GM12891 (cell line): Measurements from ENCODE around the gene TAS2R7.
A peak's percentile ranks its signal among the peaks of the same experiment; 100 is the strongest.
"Not testable (repeated sequence)": the region's sequence is repeated elsewhere in the genome, so short reads cannot be mapped to it uniquely, and the experiment has no call there.

Experiments used
- DNase-seq: peaks from one replicate; pipeline ENCODE4 v3.0.0; 2011; ENCODE audit warnings: low spot score; ENCODE audit not compliant: insufficient read length
- FAIRE-seq: peaks from 2 replicates; lab custom pipeline; 2011; peaks lifted over from hg19 to GRCh38; lab: Jason Lieb, UNC
- PAX5 ChIP-seq: IDR thresholded peaks from 2 replicates; pipeline ENCODE4 v1.6.1; 2011; ENCODE audit warnings: low read length, moderate library complexity, mild to moderate bottlenecking; ENCODE audit not compliant: insufficient read depth, severe bottlenecking
- POLR2A ChIP-seq: IDR thresholded peaks from 2 replicates; pipeline ENCODE4 v1.6.1; 2011; ENCODE audit warnings: low read depth, low read length, control low read depth
- POLR2AphosphoS5 ChIP-seq: IDR thresholded peaks from 2 replicates; pipeline ENCODE4 v1.6.1; 2011; ENCODE audit warnings: low read depth, low read length, control low read depth
- POU2F2 ChIP-seq: IDR thresholded peaks from 2 replicates; pipeline ENCODE4 v1.6.1; 2011; ENCODE audit warnings: low read depth, mild to moderate bottlenecking, control low read depth, low read length, moderate library complexity
- SPI1 ChIP-seq: IDR thresholded peaks from 2 replicates; pipeline ENCODE4 v1.6.1; 2011; ENCODE audit warnings: low read depth, low read length, control low read depth
- TAF1 ChIP-seq: IDR thresholded peaks from 2 replicates; pipeline ENCODE4 v1.6.1; 2011; ENCODE audit warnings: low read depth, low read length, control low read depth

TAS2R7 gene

GRCh38 chr12:10811883-10812536 is 9.6 kb upstream of the TAS2R7 start:
- TF ChIP-seq POU2F2 (no peak), POLR2AphosphoS5 (no peak), POLR2A (no peak), SPI1 (no peak), TAF1 (no peak), PAX5 (no peak)
- DNase-seq (no peak), FAIRE-seq (no peak)

GRCh38 chr12:10810068-10810467 is 7.6 kb upstream of the TAS2R7 start, which contains the start of gene TAS2R9:
Gene TAS2R9, minus strand, starts transcription at chr12:10810168. Its CDS starts 93 bp downstream, at chr12:10810075.
- DNase-seq (no peak), FAIRE-seq (no peak)
- TF ChIP-seq POLR2A = no peak
- no peak for TF ChIP-seq TAF1
- TF ChIP-seq SPI1 = no peak
- TF ChIP-seq POLR2AphosphoS5 = no peak
- no peak for TF ChIP-seq POU2F2
- TF ChIP-seq PAX5 = no peak

DNA sequence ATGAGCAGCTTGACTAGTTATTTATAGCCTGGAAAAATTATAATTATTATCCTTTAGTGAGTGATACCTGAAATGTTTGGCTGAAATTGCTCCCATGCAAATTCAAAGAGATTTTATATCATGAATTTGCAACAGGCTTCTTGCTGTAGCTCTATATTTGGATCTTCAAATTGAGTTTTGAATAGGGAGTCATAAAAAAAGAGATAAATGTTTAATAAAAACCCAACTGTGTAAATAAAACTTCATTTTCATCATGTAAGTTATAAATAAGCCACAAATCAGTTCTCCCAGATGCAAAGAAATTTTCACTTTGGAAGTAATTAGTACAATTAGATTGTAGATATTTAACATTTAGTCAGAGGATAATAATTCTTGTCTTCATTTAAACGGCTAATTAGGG is 4.8 kb upstream of the TAS2R7 start, which contains the start of gene TAS2R8:
TAS2R8 (minus strand) TSS at position 101 of the 400 bp plus-strand sequence. CDS start 306 bp downstream, outside the sequence.
- FAIRE-seq = no peak
- no peak for DNase-seq
- TF ChIP-seq SPI1 (no peak), POU2F2 (no peak), POLR2A (no peak), TAF1 (no peak), PAX5 (no peak), POLR2AphosphoS5 (no peak)

GRCh38 chr12:10801741-10802140 is 686 bp downstream of the TAS2R7 start:
- TF ChIP-seq POU2F2 = no peak
- no peak for TF ChIP-seq SPI1
- no peak for TF ChIP-seq TAF1
- TF ChIP-seq POLR2AphosphoS5 = no peak
- FAIRE-seq (no peak), DNase-seq (no peak)

- TF ChIP-seq POLR2A = no peak
- FAIRE-seq (no peak), DNase-seq (no peak)
These were observed 8.2 kb downstream of the TAS2R7 start for GRCh38 chr12:10794222-10794621.

GRCh38 chr12:10791769-10792168 is 10.7 kb downstream of the TAS2R7 start:
- DNase-seq, FAIRE-seq: not testable (repeated sequence)

- FAIRE-seq (no peak), DNase-seq (no peak)
- no peak for TF ChIP-seq POLR2AphosphoS5
These were observed 19.2 kb downstream of the TAS2R7 start for GRCh38 chr12:10783252-10783651.

GRCh38 chr12:10779103-10779502 is 23.3 kb downstream of the TAS2R7 start:
- no peak for TF ChIP-seq TAF1
- TF ChIP-seq PAX5 = no peak
- no peak for TF ChIP-seq POLR2AphosphoS5
- TF ChIP-seq POU2F2 = no peak
- TF ChIP-seq POLR2A = no peak
- TF ChIP-seq SPI1 = no peak
- DNase-seq = no peak
- FAIRE-seq = no peak

DNA sequence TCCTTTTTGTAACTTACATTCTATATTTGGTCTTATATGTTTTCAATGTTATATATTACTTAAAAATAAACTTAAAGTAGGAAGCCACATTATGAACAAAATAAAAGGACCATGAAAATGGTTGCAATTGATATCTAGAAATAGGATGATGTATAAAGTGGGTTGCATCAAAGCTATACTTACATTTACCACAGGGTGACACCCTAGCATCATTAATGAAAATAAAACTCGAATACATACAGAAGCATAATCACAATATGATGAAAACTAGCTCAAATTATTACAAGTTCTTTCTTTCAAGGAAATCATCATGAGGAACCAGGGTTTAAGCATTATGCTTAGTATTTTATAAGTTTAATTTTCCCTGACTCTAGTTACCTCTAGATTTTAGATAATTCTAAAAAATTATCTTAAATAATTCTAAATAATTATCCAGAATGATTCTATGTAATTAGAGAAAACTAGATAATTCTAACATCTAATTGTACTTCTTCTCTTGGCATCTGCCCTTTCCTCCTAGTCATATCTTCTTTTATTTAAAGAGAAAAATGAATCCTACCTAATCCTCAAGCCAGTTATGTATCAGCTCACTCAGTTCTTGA is 31.2 kb downstream of the TAS2R7 start:
- TF ChIP-seq POU2F2 (no peak), POLR2A (no peak), PAX5 (no peak), POLR2AphosphoS5 (no peak), SPI1 (no peak), TAF1 (no peak)
- FAIRE-seq = peak; percentile 65
- DNase-seq = no peak

DNA sequence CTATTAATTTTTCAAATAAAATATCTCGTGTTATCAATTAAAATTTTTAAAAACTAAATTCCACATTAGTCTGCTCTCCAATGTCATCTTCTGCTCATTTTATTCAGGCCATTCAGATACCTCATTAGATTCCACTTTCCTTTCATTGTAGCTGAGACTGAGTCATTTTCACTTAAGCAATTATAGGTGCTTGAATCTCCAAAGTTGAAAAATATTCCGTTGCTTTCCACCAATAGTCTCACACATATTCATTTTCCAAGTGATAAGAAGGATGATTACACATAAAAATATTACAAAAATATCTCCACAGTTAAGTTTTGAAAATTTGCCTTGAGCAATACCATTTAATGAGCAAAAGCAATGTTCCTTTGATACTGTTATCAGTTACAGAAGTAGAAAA is 42.8 kb downstream of the TAS2R7 start:
- DNase-seq = no peak
- TF ChIP-seq SPI1 (no peak), POLR2AphosphoS5 (no peak), TAF1 (no peak), PAX5 (no peak), POLR2A (no peak), POU2F2 (no peak)
- FAIRE-seq = no peak

DNA sequence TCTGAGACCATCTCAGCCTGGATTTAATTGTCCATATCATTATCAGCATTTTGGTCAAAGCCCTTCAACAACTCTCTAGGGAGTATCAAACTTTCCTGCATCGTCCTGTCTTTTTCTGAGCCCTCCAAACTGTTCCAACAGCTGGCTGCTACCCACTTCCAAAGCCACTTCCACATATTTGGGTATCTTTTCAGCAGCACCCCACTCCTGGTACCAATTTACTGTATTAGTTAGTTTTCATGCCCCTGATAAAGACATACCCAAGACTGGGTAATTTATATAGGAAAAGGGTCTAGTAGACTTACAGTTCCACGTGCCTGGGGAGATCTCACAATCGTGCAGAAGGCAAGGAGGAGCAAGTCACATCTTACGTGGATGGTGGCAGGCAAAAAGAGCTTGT is 46.2 kb downstream of the TAS2R7 start:
- no peak for TF ChIP-seq POLR2A
- DNase-seq = no peak

GRCh38 chr12:10753059-10753458 is 49.4 kb downstream of the TAS2R7 start:
- TF ChIP-seq POLR2AphosphoS5 (no peak), POLR2A (no peak), TAF1 (no peak), POU2F2 (no peak), SPI1 (no peak), PAX5 (no peak)
- FAIRE-seq (no peak), DNase-seq (no peak)

More for the DNA sequence above, 46.2 kb downstream of the TAS2R7 start:
- FAIRE-seq = no peak
